Suppressor macrophage treated with lipopolysaccharide for 1 hour (primary cell): Measurements from ENCODE around the gene MICALL1.

Source experiments
- DNase-seq, 3 donors: peaks; one replicate each; pipeline ENCODE4 v3.0.0-alpha.2; 2020 to 2022

The MICALL1 gene

GRCh38 chr22:37905534-37906363, at the start of gene MICALL1:
Gene MICALL1 (plus strand): TSS chr22:37906297. CDS start chr22:37906423, 126 bp downstream.
- DNase-seq, result peak; percentile 80 to 95 (median 88)

GRCh38 chr22:37860796-37861421, 45.2 kb upstream of the MICALL1 start:
- DNase-seq, result peak in 1 of 3 donors; percentile 13

GRCh38 chr22:37862570-37863325, 43.3 kb upstream of the MICALL1 start:
- peak in 1 of 3 donors; percentile 16 for DNase-seq

- no peak for DNase-seq
Observed at GRCh38 chr22:37865510-37865909, 40.6 kb upstream of the MICALL1 start.

GRCh38 chr22:37870273-37870672, 35.8 kb upstream of the MICALL1 start:
- DNase-seq, result no peak

- no peak for DNase-seq
Observed at GRCh38 chr22:37880668-37881440, 25.2 kb upstream of the MICALL1 start.

DNA sequence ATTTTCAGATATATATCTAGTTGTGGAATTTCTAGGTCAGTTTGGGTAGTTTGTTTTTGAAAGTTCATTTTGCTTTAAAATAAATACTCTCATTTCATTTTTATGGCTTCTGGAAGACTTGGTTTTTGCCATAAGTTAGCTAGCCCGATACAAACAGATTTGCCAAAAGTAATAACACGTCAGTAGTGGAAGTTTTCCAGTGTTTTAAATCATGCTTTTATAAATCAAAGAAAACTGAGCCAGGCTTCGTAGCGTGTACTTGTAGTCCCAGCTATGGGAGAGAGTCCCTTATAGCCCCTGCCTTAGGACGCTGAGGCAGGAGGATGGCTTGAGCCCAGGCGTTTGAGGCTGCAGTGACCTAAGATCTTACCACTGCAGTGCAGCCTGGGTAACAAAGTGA, 21.7 kb upstream of the MICALL1 start:
- DNase-seq, result no peak

- peak in 1 of 3 donors; percentile 25 for DNase-seq
Observed at GRCh38 chr22:37887584-37888378, 18.3 kb upstream of the MICALL1 start.

GRCh38 chr22:37891926-37892325, 14.2 kb upstream of the MICALL1 start:
- DNase-seq, result no peak

- DNase-seq, result no peak
Observed at GRCh38 chr22:37892566-37893335, 13.3 kb upstream of the MICALL1 start.

DNA sequence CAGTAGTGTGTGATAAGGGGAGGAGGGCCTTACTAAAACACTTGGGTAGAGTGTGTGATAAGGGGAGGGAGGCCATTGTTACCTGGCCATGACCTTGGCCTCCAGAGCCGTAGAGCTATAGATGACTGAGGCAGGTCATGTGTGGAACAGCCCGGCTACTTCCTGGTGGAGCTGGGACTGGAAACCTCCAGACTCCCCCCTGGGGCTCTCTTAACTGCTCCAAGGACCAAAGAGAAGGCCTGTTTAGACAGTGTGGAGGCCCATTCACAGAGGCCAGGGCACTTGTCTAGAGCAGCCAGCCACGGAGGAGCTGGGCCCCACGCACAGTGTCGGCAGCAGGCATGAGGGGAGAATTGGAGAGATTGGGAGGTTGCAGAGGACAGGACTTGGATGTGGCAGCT, 12.5 kb upstream of the MICALL1 start:
- no peak for DNase-seq

GRCh38 chr22:37894939-37895670, 11.0 kb upstream of the MICALL1 start:
- DNase-seq, result no peak

GRCh38 chr22:37896181-37896592, 9.9 kb upstream of the MICALL1 start:
- DNase-seq, result peak; percentile 25 to 46 (median 45)

GRCh38 chr22:37896939-37897338, 9.2 kb upstream of the MICALL1 start:
- no peak for DNase-seq

DNA sequence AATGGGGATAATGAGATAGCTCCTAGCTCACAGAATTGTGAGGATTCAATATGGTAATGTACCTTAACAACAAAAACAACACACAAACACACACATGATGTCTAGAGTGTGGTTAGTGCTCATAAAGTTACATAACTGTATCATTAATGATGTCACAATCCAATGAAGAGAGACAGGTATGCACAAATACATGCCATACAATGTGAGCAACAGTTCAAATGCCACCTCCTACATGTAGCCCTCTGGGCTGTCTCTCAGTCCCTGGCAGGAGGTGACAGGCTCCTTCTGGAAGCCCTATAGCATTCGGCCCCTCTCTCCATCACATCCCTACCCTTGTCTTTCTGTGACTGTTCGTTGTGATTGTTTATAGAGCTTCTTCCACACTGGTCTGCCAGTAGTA, 8.3 kb upstream of the MICALL1 start:
- DNase-seq, result no peak

- DNase-seq, result no peak
Observed at GRCh38 chr22:37898441-37899181, 7.5 kb upstream of the MICALL1 start.

GRCh38 chr22:37904572-37905533, 1.2 kb upstream of the MICALL1 start:
- peak; percentile 95 to 97 (median 96) for DNase-seq

- peak; percentile 47 to 75 (median 48) for DNase-seq
Observed at GRCh38 chr22:37906364-37907008, 389 bp downstream of the MICALL1 start.
